Ureter (tissue), 1 donor: ENCODE results near the gene ABCC8. TPM values are rescaled to one million over a fixed set of nuclear protein-coding genes. Genes with fewer than 3 reads are reported as not detected.
"Not testable (repeated sequence)": the region's sequence is repeated elsewhere in the genome, so short reads cannot be mapped to it uniquely, and the experiment has no call there.

Experiments
- DNase-seq: peaks from one replicate; pipeline ENCODE4 v3.0.0-alpha.2; 2020; ENCODE audit warnings: low spot score
- total RNA-seq: library from RNA; stranded (reverse); gene quantifications from one replicate; pipeline ENCODE4 v1.2.4, GENCODE V29; 2023
- donor health status: DM: yes; HTN: yes; CAD: no.

ABCC8 gene
- total RNA-seq, 1 donor from 2014 or later: 19.4 TPM

- no peak for DNase-seq
These were observed 47.7 kb downstream of the ABCC8 start for GRCh38 chr11:17428925-17429324.

GRCh38 chr11:17428261-17428660 lies 48.4 kb downstream of the ABCC8 start:
- no peak for DNase-seq

- not testable (repeated sequence) for DNase-seq
These were observed 50.4 kb downstream of the ABCC8 start for GRCh38 chr11:17426233-17426632.

GRCh38 chr11:17423533-17424310 lies 52.9 kb downstream of the ABCC8 start:
- DNase-seq: no peak

- no peak for DNase-seq
These were observed 54.9 kb downstream of the ABCC8 start for GRCh38 chr11:17421781-17422180.

- no peak for DNase-seq
These were observed 58.1 kb downstream of the ABCC8 start for GRCh38 chr11:17418444-17419081.

- no peak for DNase-seq
These were observed 60.2 kb downstream of the ABCC8 start for GRCh38 chr11:17416492-17416891.

GRCh38 chr11:17415523-17416104 lies 61.0 kb downstream of the ABCC8 start:
- DNase-seq: no peak

GRCh38 chr11:17414992-17415391 lies 61.7 kb downstream of the ABCC8 start:
- DNase-seq: no peak

GRCh38 chr11:17414317-17414737 lies 62.3 kb downstream of the ABCC8 start:
- DNase-seq: no peak

GRCh38 chr11:17413414-17414316 lies 63.0 kb downstream of the ABCC8 start:
- no peak for DNase-seq

- no peak for DNase-seq
These were observed 64.0 kb downstream of the ABCC8 start for GRCh38 chr11:17412488-17413180.

- DNase-seq: no peak
These were observed 65.2 kb downstream of the ABCC8 start for GRCh38 chr11:17411418-17411817.

GRCh38 chr11:17410606-17411379 lies 65.9 kb downstream of the ABCC8 start:
- no peak for DNase-seq

GRCh38 chr11:17408641-17409040 lies 68.0 kb downstream of the ABCC8 start:
- DNase-seq: no peak

GRCh38 chr11:17408026-17408425 lies 68.6 kb downstream of the ABCC8 start:
- DNase-seq: no peak

- DNase-seq: no peak
These were observed 69.1 kb downstream of the ABCC8 start for GRCh38 chr11:17407575-17407974.

GRCh38 chr11:17406818-17407149 lies 69.9 kb downstream of the ABCC8 start:
- DNase-seq: no peak

- DNase-seq: no peak
These were observed 70.4 kb downstream of the ABCC8 start for GRCh38 chr11:17406082-17406817.
